CD4-positive, alpha-beta T cell (primary cell): ENCODE results near the gene SORBS1. TPM values are rescaled to one million over a fixed set of nuclear protein-coding genes. Genes with fewer than 3 reads are reported as not detected.

Experiments used
- ATAC-seq: fragments of 200-7000 bp; cut with Tn5 transposase; one replicate; pipeline ENCODE4 v1.10.0; 2022; ENCODE audit warnings: mild to moderate bottlenecking; ENCODE audit not compliant: poor library complexity
- CTCF ChIA-PET: fragments of 350-600 bp; sonication (Branson Sonifier 250); formaldehyde crosslinking; loops from one replicate; lab custom pipeline; 2021; ENCODE audit warnings: antibody characterized with exemption, inconsistent platforms; lab: Charles Lee
- POLR2A ChIA-PET: fragments of 350-600 bp; sonication (Branson Sonifier 250); formaldehyde crosslinking; loops from one replicate; lab custom pipeline; 2021; ENCODE audit warnings: antibody characterized with exemption, inconsistent platforms; lab: Charles Lee
- DNase-seq, 14 experiments: peaks; one replicate each; pipeline ENCODE4 v3.0.0-alpha.2; 2013 to 2020; ENCODE audit warnings: mixed read lengths in 2 of 14
- H3K27ac ChIP-seq, 2 donors: one replicate each; pipeline versions ENCODE4 v1.5.1 to v1.7.0; 2013; ENCODE audit warnings: low read length in 2 of 2, low read depth in 1 of 2, mild to moderate bottlenecking in 1 of 2
- H3K27me3 ChIP-seq, 2 experiments: 1 replicate in 1 of 2; 2 replicates in 1 of 2; pipeline versions ENCODE4 v1.6.1 to v1.7.0; 2013; ENCODE audit warnings: low read length in 2 of 2, control low read depth in 1 of 2, mild to moderate bottlenecking in 1 of 2, moderate library complexity in 1 of 2; ENCODE audit not compliant: insufficient read depth in 2 of 2, control insufficient read depth in 1 of 2
- H3K36me3 ChIP-seq: one replicate; pipeline ENCODE4 v1.6.1; 2013; ENCODE audit warnings: low read length, control low read depth; ENCODE audit not compliant: insufficient read depth
- H3K4me1 ChIP-seq: one replicate; pipeline ENCODE4 v1.6.1; 2013; ENCODE audit warnings: low read length, control low read depth; ENCODE audit not compliant: insufficient read depth
- H3K4me3 ChIP-seq: one replicate; pipeline ENCODE4 v1.5.1; 2013; ENCODE audit warnings: mild to moderate bottlenecking, low read length, moderate library complexity
- H3K9me3 ChIP-seq, 2 experiments: 1 replicate in 1 of 2; 2 replicates in 1 of 2; pipeline versions ENCODE4 v1.6.1 to v1.7.0; 2013; ENCODE audit warnings: low read length in 2 of 2, mild to moderate bottlenecking in 2 of 2, control low read depth in 1 of 2, moderate library complexity in 1 of 2; ENCODE audit not compliant: control insufficient read depth in 1 of 2, insufficient read depth in 1 of 2
- H3K27ac Mint-ChIP-seq: one replicate; pipeline ENCODE4 v1.8.0; 2020; ENCODE audit warnings: mixed read lengths
- H3K27me3 Mint-ChIP-seq: one replicate; pipeline ENCODE4 v1.8.0; 2021; ENCODE audit warnings: mixed read lengths
- H3K36me3 Mint-ChIP-seq: one replicate; pipeline ENCODE4 v1.8.0; 2021; ENCODE audit warnings: low read depth, mixed read lengths
- H3K4me1 Mint-ChIP-seq: one replicate; pipeline ENCODE4 v1.8.0; 2021; ENCODE audit warnings: low read depth, mixed read lengths
- H3K4me3 Mint-ChIP-seq: one replicate; pipeline ENCODE4 v1.8.0; 2020; ENCODE audit warnings: mild to moderate bottlenecking, mixed read lengths
- H3K9me3 Mint-ChIP-seq: one replicate; pipeline ENCODE4 v1.8.0; 2020; ENCODE audit warnings: mixed read lengths
- CTCF ChIP-seq: fragments of 200-600 bp; IDR thresholded peaks from one replicate; pipeline ENCODE4 v1.8.0; 2022; ENCODE audit warnings: antibody characterized with exemption, mild to moderate bottlenecking
- intact Hi-C, 2 experiments: fragments of 100-400 bp; cut with DNase I in 1 of 2; cut with micrococcal nuclease in 1 of 2; formaldehyde crosslinking; loops; one replicate each; pipeline versions ENCODE4 v1.15.1 to v1.9.0; 2023 to 2025; cut with DNase I, micrococcal nuclease
- total RNA-seq, 174 experiments: library from RNA in 2 of 174; stranded (reverse) in 2 of 174; gene quantifications; one replicate each; pipeline ENCODE4 v1.2.3 and lab custom pipeline; 2021 to 2026

Gene SORBS1
- total RNA-seq, 2 experiments from 2014 or later = 1.4 to 1.8 TPM

DNA sequence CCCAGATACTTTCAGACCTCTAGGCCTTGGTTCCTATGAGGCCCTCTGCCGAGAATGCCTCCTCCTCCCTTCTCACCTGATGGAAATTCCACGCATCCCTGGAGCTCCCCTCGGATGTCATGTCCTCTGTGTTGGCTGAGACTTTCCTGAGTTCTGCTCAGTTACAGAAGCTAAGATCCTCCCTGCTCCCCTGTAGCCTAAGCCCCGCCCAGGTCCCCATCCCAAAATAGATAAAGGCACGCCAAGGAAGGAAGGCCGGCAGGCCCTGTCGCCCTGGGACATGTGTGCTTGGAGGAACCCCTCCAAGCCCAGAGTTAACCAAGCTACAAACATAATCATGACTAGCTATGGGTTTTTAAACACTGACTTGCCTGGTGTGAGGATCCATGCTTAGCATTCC, 123.5 kb downstream of the SORBS1 start:
- Histone ChIP-seq H3K4me1 (no peaks in the 10 kb centered on the region), H3K27ac (no peak overlapping the region), H3K9me3 (no peaks in the 10 kb centered on the region), H3K4me3 (no peak overlapping the region), H3K27me3 (no peaks in the 10 kb centered on the region), H3K36me3 (no peaks in the 10 kb centered on the region)
- H3K9me3 Mint-ChIP-seq = no peaks in the 10 kb centered on the region
- H3K4me3 Mint-ChIP-seq = no peak overlapping the region
- no peak overlapping the region for H3K27ac Mint-ChIP-seq
- no peaks in the 10 kb centered on the region for H3K36me3 Mint-ChIP-seq
- DNase-seq = no peak
- ATAC-seq = no peak
- no peaks in the 10 kb centered on the region for H3K4me1 Mint-ChIP-seq
- no peak for TF ChIP-seq CTCF
- intact Hi-C loops = no loop called here
- ChIA-PET CTCF (no interaction called here), POLR2A (no interaction called here)
- H3K27me3 Mint-ChIP-seq = no peaks in the 10 kb centered on the region

DNA sequence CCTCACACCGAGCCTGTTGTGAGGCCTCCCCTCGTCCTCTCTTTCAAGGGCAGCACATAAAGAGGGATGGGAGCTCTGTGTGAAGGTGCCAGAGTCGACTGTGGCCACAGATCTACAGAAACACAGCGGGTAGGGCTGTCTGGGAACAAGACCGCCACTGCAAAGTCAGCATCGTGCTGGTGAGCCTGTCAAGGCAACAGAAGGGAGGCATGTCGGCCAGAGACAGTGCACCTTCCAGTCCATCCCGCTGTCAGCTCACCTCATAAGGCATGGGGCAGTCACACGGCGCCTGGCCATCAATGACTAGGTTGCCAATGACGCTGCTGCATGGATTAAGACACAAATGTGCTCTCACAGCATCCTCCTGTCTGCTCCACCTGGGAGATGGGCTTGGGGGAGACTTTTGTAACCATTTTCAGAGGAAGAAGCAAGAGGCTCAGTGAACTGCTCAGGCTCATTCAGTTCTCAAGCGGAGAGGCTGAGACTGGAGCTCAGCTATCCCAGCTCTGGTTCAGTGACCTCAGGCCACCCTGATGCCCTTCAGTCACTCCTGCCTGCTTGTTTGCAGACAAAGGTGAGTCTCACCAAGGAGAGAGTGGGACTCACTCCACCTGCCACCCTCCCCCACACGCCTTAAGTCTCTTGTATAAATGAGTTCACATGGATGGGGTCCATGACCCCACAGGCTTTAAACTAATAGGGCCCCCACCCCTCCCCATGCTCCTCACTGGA, 125.5 kb downstream of the SORBS1 start:
- Mint-ChIP-seq H3K27me3 (no peaks in the 10 kb centered on the region), H3K36me3 (no peaks in the 10 kb centered on the region), H3K9me3 (no peaks in the 10 kb centered on the region), H3K27ac (no peak overlapping the region), H3K4me3 (no peak overlapping the region), H3K4me1 (no peaks in the 10 kb centered on the region)
- H3K27me3 ChIP-seq = no peaks in the 10 kb centered on the region
- DNase-seq = no peak
- H3K36me3 ChIP-seq = no peaks in the 10 kb centered on the region
- no peak overlapping the region for H3K4me3 ChIP-seq
- ATAC-seq = no peak
- ChIA-PET CTCF (no interaction called here), POLR2A (no interaction called here)
- no peak for TF ChIP-seq CTCF
- no peak overlapping the region for H3K27ac ChIP-seq
- no peaks in the 10 kb centered on the region for H3K4me1 ChIP-seq
- H3K9me3 ChIP-seq = no peaks in the 10 kb centered on the region
- intact Hi-C loops = no loop called here

DNA sequence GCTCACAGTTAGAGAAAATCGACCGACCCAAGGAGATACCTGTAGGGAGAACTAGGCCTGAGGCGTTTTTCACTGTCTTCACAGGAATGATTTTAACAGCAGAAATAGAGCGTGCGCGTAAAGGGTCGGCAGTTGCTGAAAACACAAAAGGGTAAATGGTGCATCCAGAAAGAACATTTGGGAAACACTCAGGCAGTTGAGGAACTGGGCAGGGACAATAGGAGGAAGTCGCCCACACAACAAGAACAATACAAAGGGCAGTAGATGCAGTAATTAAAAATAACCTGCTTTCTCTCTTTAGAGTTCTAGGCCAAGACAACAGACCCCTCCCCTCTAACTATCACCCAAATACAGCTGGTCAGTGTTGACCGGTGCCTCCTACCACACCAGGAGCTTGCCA, 126.6 kb downstream of the SORBS1 start:
- Histone ChIP-seq H3K9me3 (no peaks in the 10 kb centered on the region), H3K4me1 (no peaks in the 10 kb centered on the region), H3K4me3 (no peak overlapping the region), H3K36me3 (no peaks in the 10 kb centered on the region), H3K27ac (no peak overlapping the region), H3K27me3 (no peaks in the 10 kb centered on the region)
- H3K4me1 Mint-ChIP-seq = no peaks in the 10 kb centered on the region
- H3K9me3 Mint-ChIP-seq = no peaks in the 10 kb centered on the region
- intact Hi-C loops = loop anchor here in 1 of 2 experiments (5.0 kb wide), 1 partner anchor 428 kb away; no protein-coding TSS in a partner anchor
- ATAC-seq (no peak), DNase-seq (no peak)
- TF ChIP-seq CTCF = no peak
- ChIA-PET POLR2A (no interaction called here), CTCF (no interaction called here)
- no peaks in the 10 kb centered on the region for H3K27me3 Mint-ChIP-seq
- H3K36me3 Mint-ChIP-seq = no peaks in the 10 kb centered on the region
- no peak overlapping the region for H3K27ac Mint-ChIP-seq
- H3K4me3 Mint-ChIP-seq = no peak overlapping the region
